ENCODE data around the gene TMEM187. TPM values are rescaled to one million over a fixed set of nuclear protein-coding genes. Genes with fewer than 3 reads are reported as not detected.

The TMEM187 gene
- total RNA-seq, 1 donor from 2014 or later = 8.6 TPM

DNA sequence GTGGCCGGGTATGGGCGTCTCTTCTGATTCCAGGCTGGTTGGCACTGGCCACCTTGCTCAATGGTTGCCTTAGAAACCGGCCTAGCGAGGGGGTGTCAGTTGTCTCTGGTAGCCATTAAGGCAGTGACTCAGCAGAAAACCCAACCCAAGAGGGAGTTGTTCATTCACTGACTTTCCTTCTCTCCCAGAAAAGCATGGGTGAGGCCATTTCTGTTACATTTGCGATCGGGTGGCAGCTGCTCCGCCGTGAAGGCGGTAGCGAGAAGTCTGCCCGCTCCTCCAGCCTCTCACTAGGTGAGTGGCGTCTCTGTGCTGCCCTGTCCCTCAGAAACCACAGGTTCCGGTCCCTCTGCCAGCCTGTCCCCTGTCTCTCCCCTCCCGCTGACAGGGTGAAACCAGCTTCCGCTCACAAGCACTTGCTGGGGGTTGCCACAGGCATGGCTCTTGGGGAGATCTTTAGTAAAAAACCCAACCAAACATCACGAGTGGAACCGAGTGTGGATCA lies 29.7 kb downstream of the TMEM187 start:
- Histone ChIP-seq H3K4me3 (ENCODE audit: insufficient read depth, low read depth, low read length) (no peak overlapping the region), H3K9ac (ENCODE audit: low read length) (peak overlapping the region; percentile 30), H3K79me2 (ENCODE audit: insufficient read depth, low read length) (no peaks in the 10 kb centered on the region), H2AFZ (ENCODE audit: low read depth, low read length) (peak overlapping the region; percentile 41), H3K27ac (ENCODE audit: low read depth, low read length) (peak overlapping the region; percentile 70), H3K9me3 (ENCODE audit: insufficient read depth, low read depth, low read length) (no peaks in the 10 kb centered on the region), H3K4me1 (ENCODE audit: insufficient read depth, low read length) (peaks cover 6% of the 10 kb centered on the region), H3K4me2 (ENCODE audit: low read length) (no peak overlapping the region), H4K20me1 (ENCODE audit: insufficient read depth, low read length) (no peaks in the 10 kb centered on the region), H3K27me3 (ENCODE audit: insufficient read depth, low read length) (no peaks in the 10 kb centered on the region), H3K36me3 (ENCODE audit: insufficient read depth, low read length) (no peaks in the 10 kb centered on the region)
- peak; percentile 72 for DNase-seq (ENCODE audit: low read depth)
- Mint-ChIP-seq H3K27me3 (ENCODE audit: low read depth, unreplicated experiment) (no peaks in the 10 kb centered on the region), H3K4me1 (ENCODE audit: low read depth, unreplicated experiment) (peaks cover 5% of the 10 kb centered on the region), H3K27ac (ENCODE audit: unreplicated experiment) (peak overlapping the region; percentile 66), H3K36me3 (ENCODE audit: low read depth, unreplicated experiment) (peaks cover 2% of the 10 kb centered on the region), H3K9me3 (ENCODE audit: unreplicated experiment) (no peaks in the 10 kb centered on the region), H3K4me3 (ENCODE audit: unreplicated experiment) (no peak overlapping the region)
- TF ChIP-seq EZH2 (IDR thresholded peaks at IDR 0.05; ENCODE audit: insufficient read depth, low read length) = no peak
- TF ChIP-seq, protein P1, sequence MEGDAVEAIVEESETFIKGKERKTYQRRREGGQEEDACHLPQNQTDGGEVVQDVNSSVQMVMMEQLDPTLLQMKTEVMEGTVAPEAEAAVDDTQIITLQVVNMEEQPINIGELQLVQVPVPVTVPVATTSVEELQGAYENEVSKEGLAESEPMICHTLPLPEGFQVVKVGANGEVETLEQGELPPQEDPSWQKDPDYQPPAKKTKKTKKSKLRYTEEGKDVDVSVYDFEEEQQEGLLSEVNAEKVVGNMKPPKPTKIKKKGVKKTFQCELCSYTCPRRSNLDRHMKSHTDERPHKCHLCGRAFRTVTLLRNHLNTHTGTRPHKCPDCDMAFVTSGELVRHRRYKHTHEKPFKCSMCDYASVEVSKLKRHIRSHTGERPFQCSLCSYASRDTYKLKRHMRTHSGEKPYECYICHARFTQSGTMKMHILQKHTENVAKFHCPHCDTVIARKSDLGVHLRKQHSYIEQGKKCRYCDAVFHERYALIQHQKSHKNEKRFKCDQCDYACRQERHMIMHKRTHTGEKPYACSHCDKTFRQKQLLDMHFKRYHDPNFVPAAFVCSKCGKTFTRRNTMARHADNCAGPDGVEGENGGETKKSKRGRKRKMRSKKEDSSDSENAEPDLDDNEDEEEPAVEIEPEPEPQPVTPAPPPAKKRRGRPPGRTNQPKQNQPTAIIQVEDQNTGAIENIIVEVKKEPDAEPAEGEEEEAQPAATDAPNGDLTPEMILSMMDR (IDR thresholded peaks at IDR 0.05; ENCODE audit: insufficient read depth, low read depth, low read length) = no peak
- no peak for FAIRE-seq

DNA sequence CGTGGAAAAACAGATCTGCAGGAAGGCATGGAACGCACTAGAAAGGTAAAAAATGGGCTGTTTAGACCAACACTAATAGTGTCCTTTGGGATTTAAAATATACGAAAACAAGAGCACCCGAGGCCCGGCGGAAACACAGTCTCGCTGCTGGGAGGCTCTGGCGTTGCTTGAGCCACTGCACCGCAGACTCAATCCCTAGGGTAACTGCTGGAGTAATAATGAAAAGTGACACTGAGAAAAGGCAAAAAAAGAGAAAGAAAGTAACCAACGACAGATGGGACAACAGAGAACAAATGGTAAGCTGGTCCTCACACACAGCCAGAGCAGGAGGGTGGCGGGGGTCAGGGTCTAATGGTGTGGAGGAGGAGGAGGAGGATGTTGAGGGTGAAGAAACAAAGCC lies 31.8 kb downstream of the TMEM187 start:
- no peaks in the 10 kb centered on the region for H3K27me3 ChIP-seq (ENCODE audit: insufficient read depth, low read length)
- H3K9ac ChIP-seq (ENCODE audit: low read length) = no peak overlapping the region
- H2AFZ ChIP-seq (ENCODE audit: low read depth, low read length) = no peak overlapping the region
- DNase-seq (ENCODE audit: low read depth) (no peak), FAIRE-seq (no peak)
- no peak overlapping the region for H3K27ac ChIP-seq (ENCODE audit: low read depth, low read length)
- peaks cover 5% of the 10 kb centered on the region for H3K36me3 Mint-ChIP-seq (ENCODE audit: low read depth, unreplicated experiment)
- H3K4me3 Mint-ChIP-seq (ENCODE audit: unreplicated experiment) = no peak overlapping the region
- H3K4me1 ChIP-seq (ENCODE audit: insufficient read depth, low read length) = peaks cover 6% of the 10 kb centered on the region
- H3K27ac Mint-ChIP-seq (ENCODE audit: unreplicated experiment) = no peak overlapping the region
- H3K79me2 ChIP-seq (ENCODE audit: insufficient read depth, low read length) = no peaks in the 10 kb centered on the region
- no peak overlapping the region for H3K4me2 ChIP-seq (ENCODE audit: low read length)
- H3K9me3 Mint-ChIP-seq (ENCODE audit: unreplicated experiment) = no peaks in the 10 kb centered on the region
- no peaks in the 10 kb centered on the region for H3K9me3 ChIP-seq (ENCODE audit: insufficient read depth, low read depth, low read length)
- no peaks in the 10 kb centered on the region for H3K27me3 Mint-ChIP-seq (ENCODE audit: low read depth, unreplicated experiment)
- no peaks in the 10 kb centered on the region for H3K36me3 ChIP-seq (ENCODE audit: insufficient read depth, low read length)
- H3K4me3 ChIP-seq (ENCODE audit: insufficient read depth, low read depth, low read length) = no peak overlapping the region
- H3K4me1 Mint-ChIP-seq (ENCODE audit: low read depth, unreplicated experiment) = peaks cover 5% of the 10 kb centered on the region
- TF ChIP-seq EZH2 (IDR thresholded peaks at IDR 0.05; ENCODE audit: insufficient read depth, low read length) = no peak
- TF ChIP-seq, protein P1 (IDR thresholded peaks at IDR 0.05; ENCODE audit: insufficient read depth, low read depth, low read length) = no peak
- H4K20me1 ChIP-seq (ENCODE audit: insufficient read depth, low read length) = no peaks in the 10 kb centered on the region

DNA sequence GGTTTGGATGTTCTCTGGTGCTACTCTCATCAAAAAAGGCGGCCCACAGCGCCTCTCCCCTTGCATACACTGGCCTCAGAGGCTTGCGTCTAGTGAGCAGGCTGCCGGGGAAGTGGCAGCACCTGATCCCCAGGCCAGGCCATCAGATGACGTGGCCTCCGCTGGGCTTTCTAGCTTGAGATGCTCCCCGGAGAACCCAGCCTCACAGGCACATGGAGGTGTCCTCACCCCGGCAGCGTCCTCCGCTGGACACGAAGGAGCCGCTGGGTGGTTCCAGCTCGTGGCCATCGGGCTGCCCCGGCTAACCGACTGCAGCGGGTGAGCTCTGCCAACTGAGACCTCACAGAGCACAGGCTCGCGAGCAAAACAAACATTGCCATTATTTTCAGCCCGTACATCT lies 34.4 kb downstream of the TMEM187 start:
- H3K4me3 Mint-ChIP-seq (ENCODE audit: unreplicated experiment) = no peak overlapping the region
- no peak overlapping the region for H3K27ac ChIP-seq (ENCODE audit: low read depth, low read length)
- H3K4me2 ChIP-seq (ENCODE audit: low read length) = no peak overlapping the region
- no peaks in the 10 kb centered on the region for H3K9me3 Mint-ChIP-seq (ENCODE audit: unreplicated experiment)
- no peaks in the 10 kb centered on the region for H3K79me2 ChIP-seq (ENCODE audit: insufficient read depth, low read length)
- H3K36me3 Mint-ChIP-seq (ENCODE audit: low read depth, unreplicated experiment) = peaks cover 5% of the 10 kb centered on the region
- no peak for FAIRE-seq
- H3K4me1 Mint-ChIP-seq (ENCODE audit: low read depth, unreplicated experiment) = peaks cover 3% of the 10 kb centered on the region
- peaks cover 3% of the 10 kb centered on the region for H3K4me1 ChIP-seq (ENCODE audit: insufficient read depth, low read length)
- no peak overlapping the region for H3K9ac ChIP-seq (ENCODE audit: low read length)
- no peaks in the 10 kb centered on the region for H3K27me3 ChIP-seq (ENCODE audit: insufficient read depth, low read length)
- H3K9me3 ChIP-seq (ENCODE audit: insufficient read depth, low read depth, low read length) = no peaks in the 10 kb centered on the region
- no peak overlapping the region for H2AFZ ChIP-seq (ENCODE audit: low read depth, low read length)
- TF ChIP-seq, protein P1 (IDR thresholded peaks at IDR 0.05; ENCODE audit: insufficient read depth, low read depth, low read length) = no peak
- no peak for TF ChIP-seq EZH2 (IDR thresholded peaks at IDR 0.05; ENCODE audit: insufficient read depth, low read length)
- peaks cover 2% of the 10 kb centered on the region for H3K36me3 ChIP-seq (ENCODE audit: insufficient read depth, low read length)
- no peak overlapping the region for H3K27ac Mint-ChIP-seq (ENCODE audit: unreplicated experiment)
- no peaks in the 10 kb centered on the region for H4K20me1 ChIP-seq (ENCODE audit: insufficient read depth, low read length)
- H3K4me3 ChIP-seq (ENCODE audit: insufficient read depth, low read depth, low read length) = no peak overlapping the region
- no peak for DNase-seq (ENCODE audit: low read depth)
- no peaks in the 10 kb centered on the region for H3K27me3 Mint-ChIP-seq (ENCODE audit: low read depth, unreplicated experiment)
